Hepatocyte (in vitro differentiated cells): ENCODE data around the gene FFAR4.
"Not testable (repeated sequence)": the region's sequence is repeated elsewhere in the genome, so short reads cannot be mapped to it uniquely, and the experiment has no call there.

Experiments
- CTCF ChIP-seq: fragments of 200-600 bp; sonication (generic); IDR thresholded peaks from 2 replicates; pipeline ENCODE4 v1.5.1; 2016; ENCODE audit warnings: antibody characterized with exemption, mild to moderate bottlenecking; ENCODE audit not compliant: poor library complexity
- EZH2 ChIP-seq: fragments of 200-600 bp; sonication (generic); IDR thresholded peaks from 2 replicates; pipeline ENCODE4 v1.6.1; 2016; ENCODE audit warnings: antibody characterized with exemption, mild to moderate bottlenecking, borderline replicate concordance

DNA sequence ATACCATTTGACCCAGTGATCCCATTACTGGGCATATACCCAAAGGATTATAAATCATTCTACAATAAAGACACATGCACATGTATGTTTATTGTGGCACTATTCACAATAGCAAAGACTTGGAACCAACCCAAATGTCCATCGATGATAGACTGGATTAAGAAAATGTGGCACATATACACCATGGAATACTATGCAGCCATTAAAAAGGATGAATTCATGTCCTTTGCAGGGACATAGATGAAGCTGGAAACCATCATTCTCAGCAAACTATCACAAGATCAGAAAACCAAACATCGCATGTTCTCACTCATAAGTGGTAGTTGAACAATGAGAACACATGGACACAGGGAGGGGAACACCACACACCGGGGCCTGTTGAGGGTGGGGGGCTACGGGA, 25.6 kb upstream of the FFAR4 start:
- TF ChIP-seq EZH2, CTCF: not testable (repeated sequence)
